Stimulated activated CD8-positive, alpha-beta memory T cell treated with anti-CD3 and anti-CD28 coated beads, Interleukin-12 subunit alpha, Interleukin-12 subunit beta, amount 100 ng/mL, for 24 hours (primary cell): ENCODE measurements around the gene TRIM77.
"Not testable (repeated sequence)": the region's sequence is repeated elsewhere in the genome, so short reads cannot be mapped to it uniquely, and the experiment has no call there.

Source experiments
- DNase-seq: peaks from one replicate; pipeline ENCODE4 v3.0.0-alpha.2; 2020; ENCODE audit errors: extremely low read depth

Gene TRIM77, protein sequence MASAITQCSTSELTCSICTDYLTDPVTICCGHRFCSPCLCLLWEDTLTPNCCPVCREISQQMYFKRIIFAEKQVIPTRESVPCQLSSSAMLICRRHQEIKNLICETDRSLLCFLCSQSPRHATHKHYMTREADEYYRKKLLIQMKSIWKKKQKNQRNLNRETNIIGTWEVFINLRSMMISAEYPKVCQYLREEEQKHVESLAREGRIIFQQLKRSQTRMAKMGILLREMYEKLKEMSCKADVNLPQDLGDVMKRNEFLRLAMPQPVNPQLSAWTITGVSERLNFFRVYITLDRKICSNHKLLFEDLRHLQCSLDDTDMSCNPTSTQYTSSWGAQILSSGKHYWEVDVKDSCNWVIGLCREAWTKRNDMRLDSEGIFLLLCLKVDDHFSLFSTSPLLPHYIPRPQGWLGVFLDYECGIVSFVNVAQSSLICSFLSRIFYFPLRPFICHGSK

DNA sequence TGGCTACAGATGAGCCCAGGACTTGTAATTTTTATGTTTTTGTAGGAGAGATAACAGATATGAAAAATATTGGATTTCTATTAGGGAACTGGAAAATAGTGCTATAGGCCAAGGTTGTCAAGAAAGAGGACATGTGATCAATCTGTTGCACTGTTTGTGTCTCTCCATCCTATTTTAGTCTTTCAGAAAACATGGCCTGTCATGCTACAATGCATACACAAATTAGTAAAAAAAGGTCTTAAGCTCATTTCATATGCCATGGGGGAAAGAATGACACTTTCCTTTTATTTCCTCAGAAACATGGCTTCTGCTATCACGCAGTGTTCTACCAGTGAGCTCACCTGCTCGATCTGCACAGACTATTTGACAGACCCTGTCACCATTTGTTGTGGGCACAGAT lies at the start of gene TRIM77:
TSS of gene TRIM77 (plus strand) at position 301 of the 400 bp plus-strand sequence. CDS start at position 301, 0 bp downstream.
- DNase-seq = not testable (repeated sequence)

DNA sequence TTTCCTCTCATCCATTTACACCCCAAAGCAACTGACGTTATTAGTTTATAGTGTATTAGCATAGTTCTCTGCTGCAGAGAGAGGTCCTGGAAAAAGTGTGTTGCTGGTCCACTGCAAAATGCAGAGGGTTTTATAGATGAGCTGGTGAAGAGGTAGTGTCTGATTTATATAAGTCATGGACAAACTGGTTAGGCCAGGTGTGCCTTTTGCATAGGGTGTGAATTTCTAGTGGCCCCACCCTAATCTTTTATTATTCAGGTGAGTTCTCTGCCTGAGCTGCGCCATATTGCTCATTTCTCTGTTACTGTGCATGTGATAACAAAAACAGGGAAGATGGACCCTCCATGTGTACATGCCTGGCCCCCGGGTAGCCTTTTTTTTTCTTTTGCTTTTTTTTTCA lies 43.1 kb upstream of the TRIM77 start:
- DNase-seq = no peak

DNA sequence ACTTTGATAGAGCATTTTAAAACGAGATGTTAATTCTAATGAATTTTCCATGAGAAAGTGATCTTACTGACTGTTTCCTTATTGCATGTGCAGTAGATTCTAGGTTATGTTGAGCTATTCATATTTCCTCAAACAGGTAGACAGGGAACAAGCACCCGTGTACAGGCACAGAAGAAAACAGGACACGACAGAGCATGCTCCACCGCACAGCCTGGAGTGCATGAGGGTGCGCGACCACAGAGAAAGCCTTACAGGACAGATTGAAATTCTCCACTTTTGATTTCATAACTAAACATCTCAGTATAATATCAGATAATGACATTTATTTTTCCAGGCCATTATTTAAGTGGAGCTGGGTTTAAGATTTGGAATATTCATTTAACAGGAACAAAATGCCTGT lies 41.9 kb upstream of the TRIM77 start:
- not testable (repeated sequence) for DNase-seq

DNA sequence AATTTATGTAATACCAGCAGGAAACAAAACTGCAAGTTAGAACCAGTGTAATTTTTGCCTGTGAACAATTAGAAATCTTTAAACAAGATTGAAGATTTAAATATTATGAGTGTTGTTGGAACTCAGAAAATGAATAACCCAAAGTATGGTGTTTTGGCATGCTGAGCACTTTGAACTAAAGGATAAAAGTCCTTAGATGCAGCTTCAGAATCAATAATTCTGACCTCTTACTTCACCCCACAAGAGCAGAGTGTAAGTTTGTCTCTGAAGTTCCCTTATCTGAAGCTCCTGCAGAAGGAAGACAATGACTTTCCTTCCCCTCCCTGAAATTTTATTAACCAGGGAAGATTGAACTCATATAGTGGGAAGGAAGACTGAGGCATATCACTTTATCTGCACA lies 40.5 kb upstream of the TRIM77 start:
- not testable (repeated sequence) for DNase-seq

DNA sequence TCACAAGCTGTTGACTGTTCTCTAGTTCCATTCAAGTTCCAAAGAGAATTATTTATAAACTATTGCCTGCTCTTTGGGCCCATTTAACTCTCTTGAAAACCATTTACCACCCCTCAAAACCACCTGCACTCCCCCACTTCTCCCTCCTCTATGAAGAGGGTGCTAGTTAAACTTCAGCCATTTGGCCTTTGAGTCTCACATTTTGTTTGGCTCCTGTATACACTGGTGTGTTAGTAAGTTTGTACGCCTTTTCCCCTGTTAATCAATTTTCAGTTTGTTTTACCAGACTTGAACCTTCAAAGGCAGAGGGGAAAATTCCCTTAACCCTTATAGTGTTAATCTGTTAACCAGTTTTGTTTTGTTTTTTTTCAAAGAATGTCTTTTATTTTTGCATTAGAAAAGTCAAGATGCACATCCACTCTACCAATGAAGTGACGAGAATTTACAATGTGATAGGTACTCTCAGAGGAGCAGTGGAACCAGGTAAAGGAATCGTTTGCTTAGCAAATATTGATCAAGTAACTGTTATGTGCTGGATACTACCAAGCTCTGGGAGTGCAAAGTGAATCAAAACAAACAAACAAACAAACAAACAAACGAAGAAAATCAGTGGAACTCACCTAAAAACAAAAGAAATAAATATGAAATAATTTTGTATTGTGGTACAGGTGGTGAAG lies 40.0 kb upstream of the TRIM77 start:
- not testable (repeated sequence) for DNase-seq

DNA sequence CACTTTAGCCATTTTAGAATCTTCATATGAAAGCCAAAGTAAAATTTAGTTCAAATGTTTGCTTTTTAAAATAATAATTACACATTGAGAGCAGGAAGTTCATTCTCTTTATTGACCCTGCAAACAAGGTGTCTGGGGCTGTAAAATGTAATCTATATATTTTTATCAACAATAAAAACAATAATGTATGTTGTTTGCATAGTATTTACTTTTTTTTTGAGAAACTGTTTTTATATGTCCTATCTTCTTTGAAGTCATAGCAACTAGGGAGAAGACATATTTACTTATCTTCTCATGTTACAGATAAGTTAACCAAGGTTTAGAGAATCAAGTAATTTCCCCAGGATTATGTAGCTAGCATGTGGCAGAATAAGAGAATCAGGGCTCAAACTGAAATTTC lies 37.6 kb upstream of the TRIM77 start:
- DNase-seq = not testable (repeated sequence)

DNA sequence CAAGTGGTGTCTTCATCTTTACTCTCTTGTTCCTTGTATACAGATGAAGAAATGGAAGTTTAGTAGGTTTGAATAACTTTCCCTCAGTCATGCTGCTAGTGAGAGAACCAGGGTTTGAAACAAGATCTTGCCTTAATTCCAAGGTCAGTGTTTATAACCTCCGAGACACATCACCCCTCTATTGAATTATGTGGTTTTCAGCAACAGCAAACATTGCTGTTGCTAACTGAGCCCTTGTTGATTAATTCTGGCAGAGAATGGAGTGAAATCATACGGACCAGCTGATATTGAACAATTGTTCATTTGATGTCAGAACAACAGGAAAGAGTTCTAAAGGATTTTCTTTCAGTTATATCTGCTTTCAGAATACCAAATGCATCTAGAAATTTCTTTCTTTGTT lies 36.7 kb upstream of the TRIM77 start:
- not testable (repeated sequence) for DNase-seq

DNA sequence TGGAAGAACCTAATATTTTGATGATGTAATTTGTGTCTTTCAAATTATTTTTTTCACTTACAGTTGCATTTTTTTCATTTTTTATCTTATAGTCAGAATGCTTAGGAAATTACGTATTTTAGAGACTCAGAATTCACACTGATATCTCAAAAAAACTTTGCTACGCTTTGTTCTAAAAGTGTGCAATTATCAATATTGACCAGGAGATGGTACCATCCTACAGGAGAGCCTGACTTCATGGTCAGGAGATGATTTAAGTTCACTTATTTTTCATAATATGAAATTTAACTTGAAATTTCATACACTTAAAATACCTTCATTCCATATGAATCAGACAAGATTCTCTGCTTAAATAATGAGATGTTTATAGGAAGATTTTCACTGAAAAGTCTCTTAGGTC lies 34.7 kb upstream of the TRIM77 start:
- DNase-seq = not testable (repeated sequence)

DNA sequence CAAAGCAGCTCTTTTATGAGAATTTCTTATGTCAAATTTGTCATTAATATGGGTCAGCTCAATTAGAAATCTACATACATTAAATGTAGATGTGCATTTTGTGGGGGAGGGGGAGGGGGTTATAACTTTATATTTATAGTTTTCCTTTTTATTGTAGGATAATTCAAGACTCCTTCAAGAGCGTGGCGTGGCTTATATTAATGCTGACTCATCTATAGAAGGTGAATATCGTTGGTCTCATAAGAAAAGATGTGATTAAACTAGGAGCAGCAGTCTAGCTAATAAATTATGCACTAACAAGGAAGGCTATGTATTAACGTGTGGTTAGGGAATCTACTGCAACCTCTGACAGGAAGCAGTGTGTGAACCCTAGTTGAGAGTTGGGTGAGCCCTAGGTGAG lies 34.2 kb upstream of the TRIM77 start:
- not testable (repeated sequence) for DNase-seq

DNA sequence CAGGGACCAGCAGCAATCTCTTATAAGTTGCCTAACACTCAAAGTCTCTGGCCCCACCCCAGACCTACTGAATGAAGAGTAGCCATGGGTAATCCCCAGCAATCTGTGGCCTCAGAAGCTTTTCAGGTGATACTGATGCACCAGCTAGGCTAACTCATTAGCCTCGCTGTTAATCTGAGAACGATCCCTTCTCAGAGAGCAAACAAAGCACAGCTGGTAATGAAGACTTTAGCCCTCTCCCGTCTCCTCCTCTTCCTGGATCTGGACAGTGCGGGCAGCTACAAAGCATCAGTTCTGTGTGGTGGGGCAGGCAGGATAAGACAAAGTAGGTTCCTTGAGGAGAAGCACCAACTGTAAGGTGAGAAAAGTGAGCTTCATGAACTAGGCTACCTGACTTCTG lies 3.0 kb upstream of the TRIM77 start:
- not testable (repeated sequence) for DNase-seq

DNA sequence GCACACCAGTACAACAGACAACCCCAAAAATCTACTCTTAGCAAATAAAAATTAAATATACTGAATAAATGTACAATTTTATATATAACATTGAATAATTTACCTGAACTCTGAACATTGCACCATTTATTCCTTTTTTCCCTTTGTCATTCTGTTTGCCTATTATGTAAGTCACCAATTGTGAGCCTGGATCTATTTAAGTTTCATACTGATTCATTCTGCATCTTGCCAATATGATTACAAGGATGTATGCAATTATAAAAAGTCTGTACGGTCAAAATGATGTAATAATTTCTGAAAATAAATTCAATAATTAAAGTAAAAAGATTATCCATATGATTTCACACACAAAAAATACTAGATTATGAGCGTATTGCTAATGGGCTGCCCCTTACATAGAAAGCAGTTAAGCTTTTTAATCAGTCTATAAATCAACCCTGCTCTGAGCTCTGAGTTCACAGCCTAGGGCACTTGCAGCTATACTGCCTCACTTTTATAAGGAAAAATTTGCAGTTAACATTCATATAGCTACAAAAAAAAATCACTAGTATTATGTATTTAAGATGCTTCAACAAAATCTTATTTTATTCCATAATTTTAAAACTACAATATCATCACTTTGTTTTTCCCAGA lies 14.9 kb downstream of the TRIM77 start:
- DNase-seq = not testable (repeated sequence)

DNA sequence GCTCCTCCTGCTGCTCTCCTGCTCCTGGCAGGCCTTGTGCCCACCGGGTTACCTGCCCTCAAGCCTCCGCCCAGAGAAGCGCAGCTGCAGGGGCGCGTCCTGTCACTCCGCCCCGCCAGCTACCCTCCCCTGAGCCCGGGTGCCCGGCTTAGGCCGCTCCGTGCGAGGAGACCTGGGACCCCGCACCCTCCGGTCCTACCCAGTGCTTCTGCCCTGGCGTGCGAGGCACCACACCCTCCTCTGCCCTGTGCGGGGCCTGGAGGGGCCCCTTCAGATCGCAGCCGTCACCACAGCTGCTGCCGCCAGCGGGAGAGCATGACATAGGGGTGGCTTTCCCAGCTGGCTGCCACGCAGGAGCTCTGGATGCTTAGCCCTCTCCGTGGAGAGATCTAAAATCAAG lies 20.1 kb downstream of the TRIM77 start:
- DNase-seq = not testable (repeated sequence)

DNA sequence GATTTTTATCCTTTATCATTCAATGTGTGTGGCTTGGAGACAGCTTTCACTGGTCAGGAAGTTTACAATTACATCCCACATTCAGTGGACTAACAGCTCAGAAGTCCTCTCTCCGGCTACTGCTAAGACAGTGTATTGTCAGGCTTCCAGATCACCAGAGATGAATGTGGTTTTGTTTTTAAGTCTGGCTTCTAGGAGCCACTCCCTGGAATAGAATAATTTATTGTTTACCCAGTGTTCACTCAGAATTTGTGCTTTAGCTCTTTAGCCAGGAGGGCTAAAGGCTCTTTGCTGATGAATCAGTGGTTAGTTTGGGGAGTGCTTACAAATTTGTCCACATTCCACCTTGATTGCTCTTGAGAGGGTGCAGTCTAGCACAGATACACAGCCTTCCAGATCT lies 26.5 kb downstream of the TRIM77 start:
- DNase-seq = no peak

DNA sequence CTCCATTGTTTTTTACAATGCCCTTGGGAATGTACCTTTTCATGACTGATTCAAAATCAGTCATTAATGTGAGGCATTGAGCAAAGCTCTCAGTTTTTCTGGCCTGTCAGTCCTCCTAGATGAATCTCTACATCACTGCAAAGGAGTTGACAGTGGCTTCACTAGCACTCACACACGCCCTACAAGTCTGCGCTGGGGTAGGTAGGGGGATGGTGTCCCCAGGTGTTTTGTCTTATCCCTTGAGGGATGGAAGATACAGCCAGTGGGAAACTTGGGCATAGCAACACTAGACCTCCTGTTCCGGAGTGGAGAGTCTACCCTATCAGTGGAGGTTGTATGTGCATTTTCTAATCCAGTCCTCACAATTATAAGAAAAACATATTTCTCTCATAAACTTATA lies 27.0 kb downstream of the TRIM77 start:
- no peak for DNase-seq

DNA sequence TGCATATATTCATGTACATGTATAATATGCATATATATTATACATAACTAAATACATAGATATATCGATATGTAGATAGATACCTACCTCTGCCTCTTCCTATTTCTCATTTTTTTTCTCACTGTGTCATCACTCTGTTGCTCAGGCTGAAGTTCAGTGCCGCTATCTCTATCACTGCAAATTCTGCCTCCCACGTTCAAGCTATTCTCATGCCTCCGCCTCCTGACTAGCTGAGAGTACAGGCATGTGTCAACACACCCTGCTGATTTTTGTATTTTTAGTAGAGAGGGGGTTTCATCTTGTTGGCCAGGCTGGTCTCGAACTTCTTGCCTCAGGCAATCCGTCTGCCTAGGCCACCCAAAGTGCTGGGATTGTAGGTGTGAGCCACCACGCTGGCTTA lies 31.3 kb downstream of the TRIM77 start:
- not testable (repeated sequence) for DNase-seq

DNA sequence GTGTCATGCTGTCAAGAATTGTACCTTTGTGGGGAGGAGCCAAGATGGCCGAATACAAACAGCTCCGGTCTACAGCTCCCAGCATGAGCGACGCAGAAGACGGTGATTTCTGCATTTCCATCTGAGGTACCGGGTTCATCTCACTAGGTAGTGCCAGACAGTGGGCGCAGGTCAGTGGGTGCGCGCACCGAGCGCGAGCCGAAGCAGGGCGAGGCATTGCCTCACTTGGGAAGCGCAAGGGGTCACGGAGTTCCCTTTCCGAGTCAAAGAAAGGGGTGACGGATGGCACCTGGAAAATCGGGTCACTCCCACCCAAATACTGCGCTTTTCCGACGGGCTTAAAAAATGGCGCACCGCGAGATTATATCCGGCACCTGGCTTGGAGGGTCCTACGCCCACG lies 34.1 kb downstream of the TRIM77 start:
- not testable (repeated sequence) for DNase-seq

DNA sequence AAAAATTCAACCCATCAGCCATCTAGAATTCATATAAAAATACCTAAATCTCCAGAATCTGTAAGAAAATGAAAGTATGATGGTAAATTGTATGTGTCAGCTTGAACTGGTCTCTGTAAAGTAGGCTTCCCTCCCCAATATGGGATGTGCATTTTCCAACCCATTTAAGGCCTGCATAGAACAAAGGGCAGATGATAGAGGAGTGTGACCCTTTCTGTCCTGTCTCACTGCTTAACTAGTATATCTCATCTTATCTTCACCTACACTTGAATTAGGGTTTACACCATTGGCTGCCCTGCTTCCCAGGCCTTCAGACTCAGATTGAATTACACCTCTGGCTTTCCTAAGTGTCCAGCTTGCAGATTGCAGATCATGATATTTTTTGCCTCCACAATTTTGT lies 40.7 kb downstream of the TRIM77 start:
- not testable (repeated sequence) for DNase-seq
